Astrocyte (in vitro differentiated cells and primary cell): ENCODE results near the gene APBA2. TPM values are rescaled to one million over a fixed set of nuclear protein-coding genes. Genes with fewer than 3 reads are reported as not detected.

ENCODE experiments used
- DNase-seq: peaks from one replicate; pipeline ENCODE4 v3.0.0-alpha.2; 2010; ENCODE audit warnings: low read depth
- FAIRE-seq: peaks from 2 replicates; lab custom pipeline; 2011; peaks lifted over from hg19 to GRCh38; lab: Jason Lieb, UNC
- H2AFZ ChIP-seq: 2 replicates; pipeline ENCODE4 v1.6.0; 2012; ENCODE audit warnings: low read depth, low read length, inconsistent platforms
- H3K27ac ChIP-seq: 2 replicates; pipeline ENCODE4 v1.5.1; 2011; ENCODE audit warnings: low read depth, low read length, inconsistent platforms
- H3K27me3 ChIP-seq: 2 replicates; pipeline ENCODE4 v1.6.0; 2011; ENCODE audit warnings: low read length, inconsistent platforms; ENCODE audit not compliant: insufficient read depth
- H3K36me3 ChIP-seq: 2 replicates; pipeline ENCODE4 v1.5.1; 2011; ENCODE audit warnings: low read length, inconsistent platforms; ENCODE audit not compliant: insufficient read depth
- H3K4me1 ChIP-seq: 2 replicates; pipeline ENCODE4 v1.5.1; 2011; ENCODE audit warnings: low read length, inconsistent platforms; ENCODE audit not compliant: insufficient read depth
- H3K4me2 ChIP-seq: 2 replicates; pipeline ENCODE4 v1.6.0; 2012; ENCODE audit warnings: low read length, inconsistent platforms
- H3K4me3 ChIP-seq: 2 replicates; pipeline ENCODE4 v1.5.1; 2011; ENCODE audit warnings: low read depth, mild to moderate bottlenecking, low read length, inconsistent platforms; ENCODE audit not compliant: insufficient read depth
- H3K79me2 ChIP-seq: 2 replicates; pipeline ENCODE4 v1.6.0; 2012; ENCODE audit warnings: mild to moderate bottlenecking, low read length, inconsistent platforms; ENCODE audit not compliant: insufficient read depth
- H3K9ac ChIP-seq: 2 replicates; pipeline ENCODE4 v1.6.0; 2012; ENCODE audit warnings: mild to moderate bottlenecking, low read length, inconsistent platforms
- H3K9me3 ChIP-seq: 2 replicates; pipeline ENCODE4 v1.5.1; 2012; ENCODE audit warnings: low read depth, mild to moderate bottlenecking, low read length, inconsistent platforms; ENCODE audit not compliant: insufficient read depth
- H4K20me1 ChIP-seq: 2 replicates; pipeline ENCODE4 v1.6.0; 2012; ENCODE audit warnings: low read length, inconsistent platforms; ENCODE audit not compliant: insufficient read depth
- H3K27ac Mint-ChIP-seq: one replicate; pipeline ENCODE4 v1.8.0; 2021; ENCODE audit warnings: mild to moderate bottlenecking, mixed read lengths; ENCODE audit not compliant: unreplicated experiment
- H3K27me3 Mint-ChIP-seq: one replicate; pipeline ENCODE4 v1.8.0; 2021; ENCODE audit warnings: low read depth, mixed read lengths; ENCODE audit not compliant: unreplicated experiment
- H3K36me3 Mint-ChIP-seq: one replicate; pipeline ENCODE4 v1.8.0; 2021; ENCODE audit warnings: low read depth, mixed read lengths; ENCODE audit not compliant: unreplicated experiment
- H3K4me1 Mint-ChIP-seq: one replicate; pipeline ENCODE4 v1.8.0; 2021; ENCODE audit warnings: low read depth, mixed read lengths; ENCODE audit not compliant: unreplicated experiment
- H3K4me3 Mint-ChIP-seq: one replicate; pipeline ENCODE4 v1.8.0; 2021; ENCODE audit warnings: mild to moderate bottlenecking, moderate library complexity, mixed read lengths; ENCODE audit not compliant: unreplicated experiment
- H3K9me3 Mint-ChIP-seq: one replicate; pipeline ENCODE4 v1.8.0; 2021; ENCODE audit warnings: mild to moderate bottlenecking, mixed read lengths; ENCODE audit not compliant: unreplicated experiment
- CTCF ChIP-seq: IDR thresholded peaks from 2 replicates; pipeline ENCODE4 v1.5.1; 2011; ENCODE audit warnings: low read depth, mild to moderate bottlenecking, inconsistent platforms, low read length, moderate library complexity; ENCODE audit not compliant: insufficient read depth
- EZH2 ChIP-seq: IDR thresholded peaks from 2 replicates; pipeline ENCODE4 v1.6.1; 2012; ENCODE audit warnings: mild to moderate bottlenecking, low read length, inconsistent platforms; ENCODE audit not compliant: insufficient read depth
- total RNA-seq: library from RNA; stranded (reverse); gene quantifications from 2 replicates; pipeline ENCODE4 v1.2.1, GENCODE V29; 2021

APBA2 gene
- total RNA-seq, 1 donor from 2014 or later, result 15.2 TPM

- Histone ChIP-seq H3K36me3 (no peaks in the 10 kb centered on the region), H3K27ac (no peak overlapping the region), H3K9me3 (no peaks in the 10 kb centered on the region), H3K27me3 (no peaks in the 10 kb centered on the region), H4K20me1 (peaks cover 34% of the 10 kb centered on the region), H3K79me2 (peaks cover 39% of the 10 kb centered on the region), H3K9ac (no peak overlapping the region), H2AFZ (no peak overlapping the region), H3K4me1 (peaks cover 3% of the 10 kb centered on the region), H3K4me2 (no peak overlapping the region), H3K4me3 (no peak overlapping the region)
- TF ChIP-seq CTCF, result no peak
- no peak for TF ChIP-seq EZH2
- Mint-ChIP-seq H3K4me1 (peaks cover 10% of the 10 kb centered on the region), H3K27me3 (no peaks in the 10 kb centered on the region), H3K27ac (no peak overlapping the region), H3K4me3 (no peak overlapping the region), H3K36me3 (peaks cover 2% of the 10 kb centered on the region), H3K9me3 (no peaks in the 10 kb centered on the region)
- no peak for FAIRE-seq
- DNase-seq, result no peak
Observed at GRCh38 chr15:28895566-28895965, 9.8 kb downstream of the APBA2 start.

DNA sequence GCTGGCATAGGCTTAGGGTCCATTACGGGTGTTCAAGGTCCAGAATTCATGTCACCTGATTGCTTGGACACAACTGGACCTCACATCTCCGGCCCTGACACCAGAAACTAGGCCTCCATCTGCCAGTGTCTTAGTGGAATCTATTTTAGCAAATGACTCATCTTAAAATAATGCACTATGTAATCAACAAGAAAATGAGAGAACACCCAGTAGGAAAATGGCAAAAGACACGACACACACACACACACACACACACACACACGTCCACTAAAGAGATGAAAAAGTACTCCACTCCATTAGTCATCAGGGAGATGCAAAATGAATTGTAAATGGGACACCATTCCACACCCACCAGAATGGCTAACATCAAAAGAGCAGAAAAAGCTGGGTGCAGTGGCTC is 11.2 kb downstream of the APBA2 start:
- TF ChIP-seq EZH2 (no peak), CTCF (no peak)
- H3K9me3 Mint-ChIP-seq, result no peaks in the 10 kb centered on the region
- H3K36me3 Mint-ChIP-seq, result peaks cover 2% of the 10 kb centered on the region
- Histone ChIP-seq H3K9me3 (no peaks in the 10 kb centered on the region), H3K27me3 (no peaks in the 10 kb centered on the region), H3K36me3 (no peaks in the 10 kb centered on the region), H2AFZ (no peak overlapping the region), H3K4me2 (peak overlapping the region; percentile 42), H3K4me1 (peaks cover 3% of the 10 kb centered on the region), H3K4me3 (no peak overlapping the region), H3K9ac (no peak overlapping the region), H3K79me2 (peaks cover 40% of the 10 kb centered on the region), H3K27ac (peak overlapping the region; percentile 65), H4K20me1 (peaks cover 37% of the 10 kb centered on the region)
- DNase-seq (peak; percentile 96), FAIRE-seq (peak; percentile 62)
- H3K27me3 Mint-ChIP-seq, result no peaks in the 10 kb centered on the region
- H3K4me3 Mint-ChIP-seq, result no peak overlapping the region
- peaks cover 5% of the 10 kb centered on the region for H3K4me1 Mint-ChIP-seq
- peak overlapping the region; percentile 91 for H3K27ac Mint-ChIP-seq

DNA sequence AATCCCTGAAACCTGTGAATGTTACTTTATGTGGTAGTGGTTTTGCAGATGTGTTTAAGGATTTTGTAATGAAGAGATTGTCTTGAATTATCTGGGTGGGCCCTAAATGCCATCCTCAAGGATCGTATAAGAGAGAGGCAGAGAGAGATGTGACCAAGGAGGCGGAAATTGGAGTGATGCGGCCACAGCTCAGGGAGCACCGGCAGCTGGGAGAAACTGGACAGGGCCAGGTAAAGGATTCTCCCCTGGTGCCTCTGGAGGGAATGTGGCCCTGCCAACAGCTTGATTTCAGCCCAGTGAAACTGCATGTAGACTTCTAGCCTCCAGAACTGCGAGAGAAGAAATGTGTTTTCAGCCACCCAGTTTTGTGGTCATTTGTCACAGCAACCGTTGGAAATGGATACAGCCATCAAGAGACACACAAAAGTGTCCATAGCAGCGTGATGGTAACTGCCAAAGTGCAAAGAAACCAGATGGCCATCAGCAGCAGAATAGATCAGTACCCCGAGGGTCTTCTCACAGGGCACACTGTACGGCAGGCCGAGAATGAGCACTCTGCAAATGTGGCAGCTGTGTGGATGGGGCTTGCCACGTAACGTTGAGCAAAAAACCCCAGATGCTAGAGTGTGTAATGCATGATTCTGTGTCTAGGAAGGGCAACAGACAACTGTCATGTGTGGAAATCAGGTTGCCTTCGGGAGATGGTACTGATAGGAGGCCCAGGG is 12.2 kb downstream of the APBA2 start:
- Histone ChIP-seq H3K9me3 (no peaks in the 10 kb centered on the region), H3K79me2 (peaks cover 44% of the 10 kb centered on the region), H3K9ac (no peak overlapping the region), H3K27me3 (no peaks in the 10 kb centered on the region), H3K27ac (no peak overlapping the region), H2AFZ (no peak overlapping the region), H3K4me1 (peaks cover 3% of the 10 kb centered on the region), H3K4me2 (no peak overlapping the region), H3K36me3 (no peaks in the 10 kb centered on the region), H4K20me1 (peaks cover 44% of the 10 kb centered on the region), H3K4me3 (no peak overlapping the region)
- no peak for TF ChIP-seq EZH2
- TF ChIP-seq CTCF, result no peak
- Mint-ChIP-seq H3K9me3 (no peaks in the 10 kb centered on the region), H3K36me3 (peaks cover 2% of the 10 kb centered on the region), H3K27ac (no peak overlapping the region), H3K27me3 (no peaks in the 10 kb centered on the region), H3K4me3 (no peak overlapping the region), H3K4me1 (peaks cover 5% of the 10 kb centered on the region)
- DNase-seq, result no peak
- no peak for FAIRE-seq
